H1 (cell line): Measurements from ENCODE around the gene CAPNS1. TPM values are rescaled to one million over a fixed set of nuclear protein-coding genes. Genes with fewer than 3 reads are reported as not detected.

Experiments used
- FOSL1 ChIP-seq: IDR thresholded peaks from 2 replicates; pipeline ENCODE4 v1.6.1; 2011; ENCODE audit warnings: mild to moderate bottlenecking, low read depth, low read length, moderate library complexity; ENCODE audit not compliant: insufficient read depth
- JUN ChIP-seq: IDR thresholded peaks from 2 replicates; pipeline ENCODE4 v1.6.1; 2011; ENCODE audit warnings: low read depth, mild to moderate bottlenecking, improper control_type of control experiment, low read length
- KDM4A ChIP-seq: IDR thresholded peaks from one replicate; pipeline ENCODE4 v1.7.1; 2012; ENCODE audit warnings: low read depth, mild to moderate bottlenecking, moderate library complexity, low read length, inconsistent platforms; ENCODE audit not compliant: severe bottlenecking
- MAFK ChIP-seq: IDR thresholded peaks from 2 replicates; pipeline ENCODE4 v1.6.1; 2012; ENCODE audit warnings: low read depth, mild to moderate bottlenecking, improper control_type of control experiment, low read length
- POU5F1 ChIP-seq: IDR thresholded peaks from 2 replicates; pipeline ENCODE4 v1.6.1; 2011; ENCODE audit warnings: low read depth, mild to moderate bottlenecking, low read length, moderate library complexity
- RNF2 ChIP-seq: fragments of 200-900, 300-1000 bp; sonication (generic); IDR thresholded peaks from 2 replicates; pipeline ENCODE4 v1.7.1; 2016; ENCODE audit warnings: borderline replicate concordance, low read depth, mild to moderate bottlenecking, antibody characterized with exemption, low read length; ENCODE audit not compliant: poor library complexity, severe bottlenecking; ENCODE audit errors: missing control alignments
- SAP30 ChIP-seq: fragments of 300-600 bp; sonication (generic); IDR thresholded peaks from 2 replicates; pipeline ENCODE4 v1.7.1; 2012; ENCODE audit warnings: low read length, moderate library complexity, mild to moderate bottlenecking, inconsistent platforms; ENCODE audit not compliant: insufficient read depth, insufficient replicate concordance
- SP4 ChIP-seq: IDR thresholded peaks from 2 replicates; pipeline ENCODE4 v1.6.1; 2012; ENCODE audit warnings: low read length, inconsistent platforms
- ZNF274 ChIP-seq: IDR thresholded peaks from 2 replicates; pipeline ENCODE4 v1.7.0; 2012; ENCODE audit warnings: low read length, borderline replicate concordance; ENCODE audit errors: extremely low read depth
- polyA plus RNA-seq, 7 experiments: library from polyadenylated mRNA; depleted of rRNA in 3 of 7; stranded (reverse) in 5 of 7; unstranded in 2 of 7; fragments of >200 nt in 5 of 7; fragments of 200-250 nt in 2 of 7; gene quantifications; 1 replicate in 5 of 7; 2 replicates in 1 of 7; 4 replicates in 1 of 7; pipeline versions ENCODE4 v1.2.1 to v1.2.3, GENCODE V29; 2011 to 2013; ENCODE audit warnings: missing spikeins in 2 of 7, mixed read lengths in 2 of 7
- total RNA-seq: library from RNA; stranded (reverse); fragmentation: NEBNext Ultra II Directional; extraction: Animal tissue kit (Norgen Biotek cat#: 25700); gene quantifications from 2 replicates; pipeline ENCODE4 v1.2.1, GENCODE V29; 2021
- TF ChIP-seq, protein P1 (sequence below): fragments of 300-600 bp; sonication (generic); IDR thresholded peaks from 2 replicates; pipeline ENCODE4 v1.7.1; 2012; ENCODE audit warnings: low read length, moderate library complexity, mild to moderate bottlenecking, inconsistent platforms; ENCODE audit not compliant: insufficient replicate concordance

CAPNS1 gene
- total and polyA plus RNA-seq, 2 of the 8 experiments (the other 6 are each of a cell fraction or from before 2014, with no cell fraction given), result 382 to 438 TPM

DNA sequence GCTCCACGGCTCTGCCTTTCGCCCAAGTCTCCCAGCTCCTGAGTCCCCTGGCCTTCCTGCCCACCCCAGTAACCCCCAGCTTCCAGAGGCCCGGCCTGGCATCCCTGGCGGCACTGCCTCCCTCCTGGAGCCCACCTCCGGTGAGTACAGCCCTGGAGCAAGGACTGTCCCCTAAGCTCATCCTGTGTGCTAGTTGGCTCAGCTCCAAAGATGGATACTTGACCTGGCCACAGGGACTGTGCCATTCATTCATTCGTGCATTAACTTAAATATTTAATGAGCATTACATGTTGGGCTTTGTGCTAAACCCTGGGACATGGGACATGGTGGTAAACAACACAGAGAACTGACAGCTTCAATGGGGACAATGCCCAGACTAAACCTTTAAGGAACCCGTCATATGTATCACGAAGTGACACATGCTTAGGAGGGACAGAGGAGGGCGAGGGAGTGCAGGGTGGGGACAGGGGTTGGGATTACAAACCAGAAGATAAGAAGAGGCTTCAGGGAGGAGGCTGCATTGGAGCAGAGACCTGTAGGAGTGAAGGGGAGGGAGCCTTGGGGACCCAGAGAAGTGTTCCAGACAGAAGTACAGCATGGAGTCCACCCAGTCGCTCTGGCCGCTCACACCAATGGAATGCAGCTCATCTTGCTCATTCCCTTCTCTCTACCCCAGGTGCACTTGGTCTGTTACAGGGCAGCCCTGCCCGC lies 35.9 kb upstream of the CAPNS1 start (continued):
- TF ChIP-seq, protein P1, sequence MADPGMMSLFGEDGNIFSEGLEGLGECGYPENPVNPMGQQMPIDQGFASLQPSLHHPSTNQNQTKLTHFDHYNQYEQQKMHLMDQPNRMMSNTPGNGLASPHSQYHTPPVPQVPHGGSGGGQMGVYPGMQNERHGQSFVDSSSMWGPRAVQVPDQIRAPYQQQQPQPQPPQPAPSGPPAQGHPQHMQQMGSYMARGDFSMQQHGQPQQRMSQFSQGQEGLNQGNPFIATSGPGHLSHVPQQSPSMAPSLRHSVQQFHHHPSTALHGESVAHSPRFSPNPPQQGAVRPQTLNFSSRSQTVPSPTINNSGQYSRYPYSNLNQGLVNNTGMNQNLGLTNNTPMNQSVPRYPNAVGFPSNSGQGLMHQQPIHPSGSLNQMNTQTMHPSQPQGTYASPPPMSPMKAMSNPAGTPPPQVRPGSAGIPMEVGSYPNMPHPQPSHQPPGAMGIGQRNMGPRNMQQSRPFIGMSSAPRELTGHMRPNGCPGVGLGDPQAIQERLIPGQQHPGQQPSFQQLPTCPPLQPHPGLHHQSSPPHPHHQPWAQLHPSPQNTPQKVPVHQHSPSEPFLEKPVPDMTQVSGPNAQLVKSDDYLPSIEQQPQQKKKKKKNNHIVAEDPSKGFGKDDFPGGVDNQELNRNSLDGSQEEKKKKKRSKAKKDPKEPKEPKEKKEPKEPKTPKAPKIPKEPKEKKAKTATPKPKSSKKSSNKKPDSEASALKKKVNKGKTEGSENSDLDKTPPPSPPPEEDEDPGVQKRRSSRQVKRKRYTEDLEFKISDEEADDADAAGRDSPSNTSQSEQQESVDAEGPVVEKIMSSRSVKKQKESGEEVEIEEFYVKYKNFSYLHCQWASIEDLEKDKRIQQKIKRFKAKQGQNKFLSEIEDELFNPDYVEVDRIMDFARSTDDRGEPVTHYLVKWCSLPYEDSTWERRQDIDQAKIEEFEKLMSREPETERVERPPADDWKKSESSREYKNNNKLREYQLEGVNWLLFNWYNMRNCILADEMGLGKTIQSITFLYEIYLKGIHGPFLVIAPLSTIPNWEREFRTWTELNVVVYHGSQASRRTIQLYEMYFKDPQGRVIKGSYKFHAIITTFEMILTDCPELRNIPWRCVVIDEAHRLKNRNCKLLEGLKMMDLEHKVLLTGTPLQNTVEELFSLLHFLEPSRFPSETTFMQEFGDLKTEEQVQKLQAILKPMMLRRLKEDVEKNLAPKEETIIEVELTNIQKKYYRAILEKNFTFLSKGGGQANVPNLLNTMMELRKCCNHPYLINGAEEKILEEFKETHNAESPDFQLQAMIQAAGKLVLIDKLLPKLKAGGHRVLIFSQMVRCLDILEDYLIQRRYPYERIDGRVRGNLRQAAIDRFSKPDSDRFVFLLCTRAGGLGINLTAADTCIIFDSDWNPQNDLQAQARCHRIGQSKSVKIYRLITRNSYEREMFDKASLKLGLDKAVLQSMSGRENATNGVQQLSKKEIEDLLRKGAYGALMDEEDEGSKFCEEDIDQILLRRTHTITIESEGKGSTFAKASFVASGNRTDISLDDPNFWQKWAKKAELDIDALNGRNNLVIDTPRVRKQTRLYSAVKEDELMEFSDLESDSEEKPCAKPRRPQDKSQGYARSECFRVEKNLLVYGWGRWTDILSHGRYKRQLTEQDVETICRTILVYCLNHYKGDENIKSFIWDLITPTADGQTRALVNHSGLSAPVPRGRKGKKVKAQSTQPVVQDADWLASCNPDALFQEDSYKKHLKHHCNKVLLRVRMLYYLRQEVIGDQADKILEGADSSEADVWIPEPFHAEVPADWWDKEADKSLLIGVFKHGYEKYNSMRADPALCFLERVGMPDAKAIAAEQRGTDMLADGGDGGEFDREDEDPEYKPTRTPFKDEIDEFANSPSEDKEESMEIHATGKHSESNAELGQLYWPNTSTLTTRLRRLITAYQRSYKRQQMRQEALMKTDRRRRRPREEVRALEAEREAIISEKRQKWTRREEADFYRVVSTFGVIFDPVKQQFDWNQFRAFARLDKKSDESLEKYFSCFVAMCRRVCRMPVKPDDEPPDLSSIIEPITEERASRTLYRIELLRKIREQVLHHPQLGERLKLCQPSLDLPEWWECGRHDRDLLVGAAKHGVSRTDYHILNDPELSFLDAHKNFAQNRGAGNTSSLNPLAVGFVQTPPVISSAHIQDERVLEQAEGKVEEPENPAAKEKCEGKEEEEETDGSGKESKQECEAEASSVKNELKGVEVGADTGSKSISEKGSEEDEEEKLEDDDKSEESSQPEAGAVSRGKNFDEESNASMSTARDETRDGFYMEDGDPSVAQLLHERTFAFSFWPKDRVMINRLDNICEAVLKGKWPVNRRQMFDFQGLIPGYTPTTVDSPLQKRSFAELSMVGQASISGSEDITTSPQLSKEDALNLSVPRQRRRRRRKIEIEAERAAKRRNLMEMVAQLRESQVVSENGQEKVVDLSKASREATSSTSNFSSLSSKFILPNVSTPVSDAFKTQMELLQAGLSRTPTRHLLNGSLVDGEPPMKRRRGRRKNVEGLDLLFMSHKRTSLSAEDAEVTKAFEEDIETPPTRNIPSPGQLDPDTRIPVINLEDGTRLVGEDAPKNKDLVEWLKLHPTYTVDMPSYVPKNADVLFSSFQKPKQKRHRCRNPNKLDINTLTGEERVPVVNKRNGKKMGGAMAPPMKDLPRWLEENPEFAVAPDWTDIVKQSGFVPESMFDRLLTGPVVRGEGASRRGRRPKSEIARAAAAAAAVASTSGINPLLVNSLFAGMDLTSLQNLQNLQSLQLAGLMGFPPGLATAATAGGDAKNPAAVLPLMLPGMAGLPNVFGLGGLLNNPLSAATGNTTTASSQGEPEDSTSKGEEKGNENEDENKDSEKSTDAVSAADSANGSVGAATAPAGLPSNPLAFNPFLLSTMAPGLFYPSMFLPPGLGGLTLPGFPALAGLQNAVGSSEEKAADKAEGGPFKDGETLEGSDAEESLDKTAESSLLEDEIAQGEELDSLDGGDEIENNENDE, result no peak
- TF ChIP-seq ZNF274, result no peak
- TF ChIP-seq POU5F1, result no peak
- no peak for TF ChIP-seq RNF2
- TF ChIP-seq SAP30, result no peak
- no peak for TF ChIP-seq KDM4A
- TF ChIP-seq SP4, result no peak
- TF ChIP-seq FOSL1, result no peak
- no peak for TF ChIP-seq JUN
- no peak for TF ChIP-seq MAFK
